Mucosa of stomach (tissue), 1 donor: ENCODE data around the gene RAB5IF.
"Not testable (repeated sequence)": the region's sequence is repeated elsewhere in the genome, so short reads cannot be mapped to it uniquely, and the experiment has no call there.

Experiments
- H3K27me3 ChIP-seq: one replicate; pipeline ENCODE4 v1.7.0; 2013; ENCODE audit warnings: mild to moderate bottlenecking, low read length; ENCODE audit not compliant: control insufficient read depth, insufficient read depth
- H3K36me3 ChIP-seq: one replicate; pipeline ENCODE4 v1.7.0; 2013; ENCODE audit warnings: low read length; ENCODE audit not compliant: control insufficient read depth, insufficient read depth
- H3K4me1 ChIP-seq: one replicate; pipeline ENCODE4 v1.7.0; 2013; ENCODE audit warnings: mild to moderate bottlenecking, low read length; ENCODE audit not compliant: control insufficient read depth, insufficient read depth
- H3K4me3 ChIP-seq: one replicate; pipeline ENCODE4 v1.7.0; 2013; ENCODE audit warnings: low read length
- H3K9ac ChIP-seq: one replicate; pipeline ENCODE4 v1.7.0; 2013; ENCODE audit warnings: mild to moderate bottlenecking, low read length, moderate library complexity
- H3K9me3 ChIP-seq: one replicate; pipeline ENCODE4 v1.7.0; 2013; ENCODE audit warnings: mild to moderate bottlenecking, low read length, moderate library complexity; ENCODE audit not compliant: control insufficient read depth
- donor health status: Pancreatic carcinoma.

Gene RAB5IF

DNA sequence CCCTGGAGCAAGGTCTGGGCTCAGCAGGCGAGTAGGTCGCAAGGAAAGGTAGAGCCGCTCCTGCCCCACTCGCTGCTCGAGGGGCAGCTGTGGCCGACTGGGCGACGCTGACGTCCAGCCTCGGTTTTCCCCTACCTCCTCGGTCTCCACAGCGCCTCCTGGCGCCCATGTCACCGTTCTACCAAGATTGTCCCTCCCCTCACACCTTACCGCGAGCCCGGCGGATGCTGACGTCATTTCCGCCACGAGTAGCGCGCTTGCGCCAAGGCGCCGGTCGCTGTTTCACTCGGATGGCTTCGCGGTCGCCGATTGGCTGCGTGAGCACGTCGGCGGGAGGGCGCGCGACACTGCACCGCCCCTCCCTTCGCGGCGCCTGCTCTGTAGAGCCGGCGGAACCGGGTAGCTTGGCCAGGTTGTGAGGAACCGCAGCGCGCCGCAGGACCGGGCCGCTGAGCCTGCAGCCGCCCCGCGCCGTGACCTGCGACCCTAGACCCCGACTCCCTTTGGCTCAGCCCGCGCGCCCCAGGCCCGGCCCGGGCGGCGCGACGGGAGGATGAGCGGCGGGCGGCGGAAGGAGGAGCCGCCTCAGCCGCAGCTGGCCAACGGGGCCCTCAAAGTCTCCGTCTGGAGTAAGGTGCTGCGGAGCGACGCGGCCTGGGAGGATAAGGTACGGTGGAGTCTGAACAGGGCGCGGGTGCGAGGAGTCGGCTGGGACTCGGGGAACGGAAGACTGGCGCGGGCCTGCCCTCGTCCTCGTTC is at the start of gene RAB5IF:
Gene RAB5IF (plus strand): TSS at position 381 of the 759 bp plus-strand sequence. CDS start 173 bp downstream, at position 554.
- Histone ChIP-seq H3K27me3 (no peaks in the 10 kb centered on the region), H3K9ac (peak within 1 kb of the TSS; percentile 87), H3K4me1 (peaks cover 24% of the 10 kb centered on the region), H3K9me3 (no peaks in the 10 kb centered on the region), H3K36me3 (no peaks in the 10 kb centered on the region), H3K4me3 (peak within 1 kb of the TSS; percentile 85)

DNA sequence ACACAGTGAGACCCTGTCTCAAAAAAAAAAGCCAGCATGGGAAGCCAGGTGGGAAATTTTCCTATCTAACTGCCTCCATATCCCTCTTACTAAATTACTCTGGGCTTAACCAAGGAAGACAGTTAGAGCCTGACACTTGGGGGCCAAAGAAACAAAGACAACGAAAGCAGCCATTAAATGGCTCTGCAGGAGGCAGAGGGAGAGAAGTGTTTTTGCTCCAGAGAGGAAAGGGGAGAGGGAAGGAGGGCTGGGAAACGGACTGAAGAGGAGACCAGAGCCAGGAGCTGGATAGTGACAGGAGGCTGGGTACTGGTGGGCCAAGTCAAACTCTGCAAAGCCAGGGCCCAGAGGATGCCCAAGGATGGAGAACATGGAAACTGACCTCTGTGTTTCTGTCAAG is 42.9 kb upstream of the RAB5IF start:
- no peak overlapping the region for H3K9ac ChIP-seq
- H3K27me3 ChIP-seq, result no peaks in the 10 kb centered on the region
- no peaks in the 10 kb centered on the region for H3K4me1 ChIP-seq
- no peak overlapping the region for H3K4me3 ChIP-seq
- no peaks in the 10 kb centered on the region for H3K9me3 ChIP-seq
- H3K36me3 ChIP-seq, result no peaks in the 10 kb centered on the region

DNA sequence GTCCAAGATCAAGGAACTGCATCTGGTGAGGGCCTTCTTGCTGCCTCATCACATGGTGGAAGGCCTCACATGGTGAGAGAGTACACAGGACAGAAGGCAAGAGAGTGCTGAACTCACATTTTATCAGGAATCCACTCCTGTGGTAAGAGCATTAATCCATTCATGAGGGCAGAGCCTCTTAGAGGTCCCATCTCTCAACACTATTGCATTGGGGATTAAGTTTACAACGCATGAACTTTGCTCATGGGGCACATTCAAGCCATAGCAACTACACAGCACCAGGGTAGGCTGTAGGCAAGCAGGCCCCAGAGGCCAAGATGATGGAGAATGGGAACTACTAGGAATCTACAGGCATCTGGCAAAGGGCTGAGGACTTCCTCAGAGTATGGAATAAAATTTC is 42.2 kb upstream of the RAB5IF start:
- H3K4me3 ChIP-seq, result no peak overlapping the region
- H3K27me3 ChIP-seq, result no peaks in the 10 kb centered on the region
- no peak overlapping the region for H3K9ac ChIP-seq
- H3K4me1 ChIP-seq, result no peaks in the 10 kb centered on the region
- H3K36me3 ChIP-seq, result no peaks in the 10 kb centered on the region
- no peaks in the 10 kb centered on the region for H3K9me3 ChIP-seq

DNA sequence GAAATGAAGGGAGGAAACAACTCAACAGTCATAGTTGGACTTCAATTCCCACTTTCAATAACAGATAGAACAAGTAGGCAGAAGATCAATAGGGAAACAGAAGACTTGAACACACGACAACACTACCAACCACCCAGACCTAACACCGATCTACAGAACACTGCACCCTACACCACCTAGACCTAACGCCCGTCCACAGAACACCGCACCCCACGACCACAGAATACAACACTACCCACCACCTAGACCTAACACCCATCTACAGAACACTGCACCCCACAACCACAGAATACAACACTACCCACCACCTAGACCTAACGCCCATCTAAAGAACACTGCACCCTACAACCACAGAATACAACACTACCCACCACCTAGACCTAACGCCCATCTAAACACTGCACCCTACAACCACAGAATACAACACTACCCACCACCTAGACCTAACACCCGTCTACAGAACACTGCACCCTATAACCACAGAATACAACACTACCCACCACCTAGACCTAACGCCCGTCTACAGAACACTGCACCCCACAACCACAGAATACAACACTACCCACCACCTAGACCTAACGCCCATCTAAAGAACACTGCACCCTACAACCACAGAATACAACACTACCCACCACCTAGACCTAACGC is 41.4 kb upstream of the RAB5IF start:
- not testable (repeated sequence) for H3K4me1 ChIP-seq, H3K4me3 ChIP-seq, H3K36me3 ChIP-seq, H3K27me3 ChIP-seq, H3K9me3 ChIP-seq, H3K9ac ChIP-seq

DNA sequence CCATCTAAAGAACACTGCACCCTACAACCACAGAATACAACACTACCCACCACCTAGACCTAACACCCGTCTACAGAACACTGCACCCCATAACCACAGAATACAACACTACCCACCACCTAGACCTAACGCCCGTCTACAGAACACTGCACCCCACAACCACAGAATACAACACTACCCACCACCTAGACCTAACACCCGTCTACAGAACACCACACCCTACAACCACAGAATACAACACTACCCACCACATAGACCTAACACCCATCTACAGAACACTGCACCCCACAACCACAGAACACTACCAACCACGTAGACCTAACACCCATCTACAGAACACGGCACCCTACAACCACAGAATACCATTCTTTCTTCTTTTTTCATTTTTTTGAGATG is 40.9 kb upstream of the RAB5IF start:
- H3K36me3 ChIP-seq, H3K4me1 ChIP-seq, H3K9me3 ChIP-seq, H3K9ac ChIP-seq, H3K27me3 ChIP-seq, H3K4me3 ChIP-seq: not testable (repeated sequence)

DNA sequence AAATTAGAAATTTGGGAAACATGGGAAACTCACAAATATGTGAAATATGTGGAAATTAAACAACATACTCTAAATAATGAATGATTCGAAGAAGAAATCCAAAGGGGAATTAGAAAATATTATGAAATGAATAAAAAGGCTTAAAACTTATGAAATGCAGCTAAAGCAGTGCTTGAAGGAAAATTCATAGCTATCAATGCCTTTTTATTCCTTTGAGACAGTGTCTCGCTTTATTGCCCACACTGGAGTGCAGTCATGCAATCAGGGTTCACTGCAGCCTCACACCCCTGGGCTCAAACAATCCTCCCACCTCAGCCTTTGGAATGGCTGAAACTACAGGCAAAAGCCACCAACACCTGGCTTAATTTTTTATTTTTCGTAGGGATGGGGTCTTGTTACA is 40.1 kb upstream of the RAB5IF start:
- no peaks in the 10 kb centered on the region for H3K9me3 ChIP-seq
- no peaks in the 10 kb centered on the region for H3K4me1 ChIP-seq
- no peak overlapping the region for H3K9ac ChIP-seq
- no peaks in the 10 kb centered on the region for H3K27me3 ChIP-seq
- no peak overlapping the region for H3K4me3 ChIP-seq
- H3K36me3 ChIP-seq, result no peaks in the 10 kb centered on the region

DNA sequence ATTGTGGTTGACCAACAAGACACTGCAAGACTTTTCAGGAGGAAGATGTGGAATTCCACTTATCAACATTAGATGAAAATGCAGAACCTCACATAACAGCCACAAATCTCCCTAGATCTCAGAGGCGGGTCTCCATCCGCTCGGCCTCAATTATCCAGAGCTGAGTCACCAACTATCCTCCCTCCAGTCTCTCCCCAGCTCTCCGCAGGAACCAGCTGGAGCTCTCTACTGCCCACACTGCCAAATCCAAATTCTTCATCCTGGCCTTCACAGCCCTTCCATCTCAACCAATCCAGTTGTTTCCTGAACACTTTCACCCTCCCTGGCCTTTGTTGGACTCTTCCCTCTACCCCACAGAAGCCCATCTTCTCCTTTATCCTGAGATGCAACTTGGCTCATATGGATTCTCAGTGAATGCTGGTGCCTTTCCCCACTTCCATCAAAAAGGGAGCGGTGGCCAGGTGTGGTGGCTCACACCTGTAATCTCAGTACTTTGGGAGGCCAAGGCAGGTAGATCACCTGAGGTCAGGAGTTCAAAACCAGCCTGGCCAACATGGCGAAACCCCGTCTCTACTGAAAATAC is 35.6 kb upstream of the RAB5IF start:
- no peaks in the 10 kb centered on the region for H3K27me3 ChIP-seq
- H3K9me3 ChIP-seq, result no peaks in the 10 kb centered on the region
- H3K9ac ChIP-seq, result no peak overlapping the region
- H3K36me3 ChIP-seq, result no peaks in the 10 kb centered on the region
- H3K4me3 ChIP-seq, result no peak overlapping the region
- H3K4me1 ChIP-seq, result peaks cover 2% of the 10 kb centered on the region

- no peak overlapping the region for H3K4me3 ChIP-seq
- no peaks in the 10 kb centered on the region for H3K36me3 ChIP-seq
- H3K9ac ChIP-seq, result peak overlapping the region; percentile 70
Measured at GRCh38 chr20:36571564-36572504, 33.7 kb upstream of the RAB5IF start.

DNA sequence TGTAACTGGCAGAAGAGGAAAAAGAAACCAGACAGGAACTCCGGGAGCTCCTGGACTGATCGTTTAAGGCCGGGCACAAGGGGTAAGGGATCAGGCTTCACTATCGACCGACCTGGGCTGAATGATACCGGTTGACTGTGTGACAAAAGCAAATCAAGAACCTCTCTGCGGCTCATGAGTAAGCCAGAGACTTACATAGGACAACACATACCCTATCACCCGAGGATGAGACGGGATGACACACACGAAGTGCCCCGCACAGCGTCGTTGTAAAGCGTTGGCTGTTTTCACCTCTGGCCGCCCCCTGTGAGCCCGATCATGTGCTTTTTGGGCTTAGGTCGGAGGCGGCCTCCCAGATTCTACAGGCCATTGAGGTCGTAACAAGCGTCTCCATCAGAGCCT is 32.9 kb upstream of the RAB5IF start:
- H3K27me3 ChIP-seq, result no peaks in the 10 kb centered on the region
- H3K9ac ChIP-seq, result peak overlapping the region; percentile 70
- H3K9me3 ChIP-seq, result no peaks in the 10 kb centered on the region
- H3K36me3 ChIP-seq, result no peaks in the 10 kb centered on the region
- peak overlapping the region; percentile 18 for H3K4me3 ChIP-seq
- peaks cover 15% of the 10 kb centered on the region for H3K4me1 ChIP-seq

More at GRCh38 chr20:36571564-36572504, 33.7 kb upstream of the RAB5IF start:
- no peaks in the 10 kb centered on the region for H3K27me3 ChIP-seq
- H3K9me3 ChIP-seq, result no peaks in the 10 kb centered on the region
- peaks cover 15% of the 10 kb centered on the region for H3K4me1 ChIP-seq

DNA sequence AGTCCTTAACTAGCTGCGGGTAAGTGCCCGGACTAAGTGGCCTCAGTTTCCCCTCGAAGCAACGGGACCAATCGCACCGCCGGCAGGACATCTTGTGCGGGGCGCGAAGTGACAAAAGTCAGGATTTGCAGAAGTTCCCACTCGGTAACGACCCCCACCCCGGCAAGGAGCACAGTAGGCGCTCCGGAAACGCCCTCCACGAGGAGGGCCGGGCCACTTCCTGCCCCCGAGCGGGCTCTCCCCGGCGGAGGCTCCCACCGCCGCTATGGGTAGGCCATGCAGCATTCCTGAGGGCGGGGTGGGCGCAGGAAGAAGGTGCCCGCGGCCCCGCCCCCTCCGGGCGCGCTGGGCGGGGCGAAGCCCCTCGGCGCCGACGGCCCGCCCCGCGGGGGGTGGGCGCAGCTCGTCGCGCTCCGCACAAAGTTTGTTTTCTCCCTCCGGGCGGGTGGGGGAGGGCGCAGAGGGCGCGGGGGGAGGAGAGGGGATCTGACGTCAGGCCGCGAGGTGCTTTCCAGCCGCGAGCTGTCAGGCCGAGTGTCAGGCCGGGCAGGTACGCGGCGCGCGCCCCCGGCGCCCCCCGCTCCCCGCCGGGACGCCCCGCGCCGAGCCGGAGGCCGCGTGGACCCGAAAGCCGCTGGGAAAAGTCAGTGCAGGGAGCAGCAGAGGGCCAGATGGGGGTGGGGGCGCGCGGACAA is 32.3 kb upstream of the RAB5IF start, which contains the start of gene TGIF2:
Gene TGIF2 (plus strand): TSS at position 495 of the 695 bp plus-strand sequence. CDS start 5,178 bp downstream, outside the sequence.
- peak within 1 kb of the TSS; percentile 78 for H3K9ac ChIP-seq
- no peaks in the 10 kb centered on the region for H3K36me3 ChIP-seq
- H3K4me3 ChIP-seq, result peak within 1 kb of the TSS; percentile 56
- H3K9me3 ChIP-seq, result no peaks in the 10 kb centered on the region
- peaks cover 15% of the 10 kb centered on the region for H3K4me1 ChIP-seq
- H3K27me3 ChIP-seq, result no peaks in the 10 kb centered on the region

GRCh38 chr20:36573798-36574365 is 31.7 kb upstream of the RAB5IF start:
- H3K9ac ChIP-seq, result peak overlapping the region; percentile 78
- H3K4me3 ChIP-seq, result peak overlapping the region; percentile 56
- H3K9me3 ChIP-seq, result no peaks in the 10 kb centered on the region
- no peaks in the 10 kb centered on the region for H3K36me3 ChIP-seq
- H3K4me1 ChIP-seq, result peaks cover 15% of the 10 kb centered on the region
- no peaks in the 10 kb centered on the region for H3K27me3 ChIP-seq
